Small intestine (tissue), 7 donors: ENCODE results near the gene WT1. TPM values are rescaled to one million over a fixed set of nuclear protein-coding genes. Genes with fewer than 3 reads are reported as not detected.
A peak's percentile ranks its signal among the peaks of the same experiment; 100 is the strongest.

Source experiments
- DNase-seq, 2 donors: peaks; one replicate each; pipeline versions ENCODE4 v3.0.0 to v3.0.0-alpha.2; 2013
- FAIRE-seq: peaks from 2 replicates; lab custom pipeline; 2012; peaks lifted over from hg19 to GRCh38; lab: Jason Lieb, UNC
- H3K27ac ChIP-seq, 3 donors: one replicate each; pipeline ENCODE4 v1.5.1; 2013; ENCODE audit warnings: low read length in 2 of 3, mild to moderate bottlenecking in 2 of 3, control low read depth in 1 of 3, inconsistent platforms in 1 of 3, low read depth in 1 of 3, moderate library complexity in 1 of 3
- H3K27me3 ChIP-seq, 3 donors: one replicate each; pipeline ENCODE4 v1.6.1; 2013; ENCODE audit warnings: low read length in 3 of 3, inconsistent platforms in 1 of 3; ENCODE audit not compliant: control insufficient read depth in 3 of 3, insufficient read depth in 3 of 3
- H3K36me3 ChIP-seq, 3 donors: one replicate each; pipeline ENCODE4 v1.6.1; 2013; ENCODE audit warnings: low read length in 3 of 3, inconsistent platforms in 1 of 3, low read depth in 1 of 3, mild to moderate bottlenecking in 1 of 3, moderate library complexity in 1 of 3; ENCODE audit not compliant: control insufficient read depth in 3 of 3, insufficient read depth in 2 of 3
- H3K4me1 ChIP-seq, 3 donors: one replicate each; pipeline ENCODE4 v1.6.1; 2013; ENCODE audit warnings: low read length in 2 of 3, inconsistent platforms in 1 of 3, low read depth in 1 of 3, mild to moderate bottlenecking in 1 of 3, moderate library complexity in 1 of 3; ENCODE audit not compliant: control insufficient read depth in 3 of 3, insufficient read depth in 2 of 3
- H3K4me3 ChIP-seq, 3 donors: one replicate each; pipeline ENCODE4 v1.5.1; 2013; ENCODE audit warnings: low read length in 3 of 3, control low read depth in 1 of 3, inconsistent platforms in 1 of 3, low read depth in 1 of 3, mild to moderate bottlenecking in 1 of 3, moderate library complexity in 1 of 3
- H3K9me3 ChIP-seq, 2 donors: one replicate each; pipeline ENCODE4 v1.6.1; 2013; ENCODE audit warnings: low read depth in 1 of 2, low read length in 1 of 2; ENCODE audit not compliant: control insufficient read depth in 2 of 2, insufficient read depth in 1 of 2
- WGBS, 3 donors: extraction: QIAGEN DNeasy Blood & Tissue Kit; methylation state at CpG; one replicate each; pipeline ENCODE4 v1.1.7; 2013; 5-methylcytosine and 5-hydroxymethylcytosine counted together
- polyA plus RNA-seq, 4 donors: library from polyadenylated mRNA; stranded (reverse) in 3 of 4; unstranded in 1 of 4; fragments of 200-250 nt in 3 of 4; fragments of 120-200 nt in 1 of 4; gene quantifications; one replicate each; pipeline versions ENCODE4 v1.2.1 to v1.2.3, GENCODE V29; 2013
- donor health status: healthy with polysubstance abuse.
- donor health status: control.
- donor health status: control.
- donor health status: Bipolar disorder and iron deficiency.
- donor health status: healthy.

The WT1 gene
- polyA plus RNA-seq, 4 donors, result 0.03 TPM; not detected in 3

DNA sequence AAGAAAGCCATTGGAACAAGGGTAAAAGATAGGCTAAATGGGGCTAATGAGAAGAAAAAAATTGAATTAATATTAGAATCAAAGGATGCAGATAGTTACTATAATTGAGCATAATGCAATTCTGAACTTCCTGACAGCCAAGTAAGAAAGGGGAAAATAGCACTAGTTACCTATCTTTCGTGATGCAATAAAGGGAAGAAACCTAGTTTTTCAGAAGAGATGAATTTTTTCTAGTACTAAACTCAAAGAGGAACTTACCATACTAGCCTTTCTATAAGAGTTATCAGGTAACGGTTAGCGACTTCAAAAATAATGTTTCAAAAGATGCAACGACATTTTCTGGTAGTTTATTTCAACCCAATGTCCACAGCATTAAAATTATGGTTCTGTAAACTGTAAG, 8.8 kb upstream of the WT1 start:
- no peak for FAIRE-seq
- no peak for DNase-seq
- peaks cover 2 to 39% (median 15%) of the 10 kb centered on the region in 3 donors for H3K27me3 ChIP-seq

DNA sequence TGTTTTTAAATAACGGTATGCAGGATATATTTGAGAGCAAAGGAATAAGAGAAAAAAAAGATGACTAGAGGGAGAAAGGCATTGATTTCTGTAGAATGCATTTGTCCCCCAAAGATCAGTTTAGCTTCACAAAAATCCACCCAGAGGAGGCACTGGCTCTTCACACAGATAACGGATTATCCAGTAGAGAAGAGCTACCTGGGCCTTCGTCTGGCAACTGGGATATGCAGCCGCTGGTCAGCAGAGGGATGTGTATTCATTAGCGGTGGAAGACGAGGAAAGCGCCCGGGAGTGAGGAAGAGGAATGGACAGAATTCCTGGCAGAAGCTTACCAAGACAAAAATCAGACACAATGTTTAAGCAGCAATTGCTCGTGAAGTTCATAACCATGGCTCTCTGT, 5.6 kb upstream of the WT1 start:
- DNase-seq (no peak), FAIRE-seq (no peak)
- Histone ChIP-seq H3K4me3 (no peak overlapping the region), H3K27ac (no peak overlapping the region), H3K27me3 (peaks cover 12 to 72% (median 45%) of the 10 kb centered on the region in 3 donors), H3K4me1 (no peaks in the 10 kb centered on the region), H3K9me3 (peaks cover 0 to 7% of the 10 kb centered on the region in 2 donors), H3K36me3 (no peaks in the 10 kb centered on the region)
- WGBS, 3 donors, result 19 to 21% (median 20%) methylated on average over 9 of the region's 9 CpGs

More for the DNA sequence above, 8.8 kb upstream of the WT1 start:
- H3K4me1 ChIP-seq, result no peaks in the 10 kb centered on the region
- no peak overlapping the region for H3K4me3 ChIP-seq
- 71 to 88% (median 73%) methylated on average over 4 of the region's 4 CpGs for WGBS, 3 donors
- no peaks in the 10 kb centered on the region for H3K36me3 ChIP-seq
- no peaks in the 10 kb centered on the region for H3K9me3 ChIP-seq
- no peak overlapping the region for H3K27ac ChIP-seq

- 21 to 32% (median 32%) methylated on average over 6 of the region's 6 CpGs for WGBS, 3 donors
- Histone ChIP-seq H3K9me3 (peaks cover 0 to 7% of the 10 kb centered on the region in 2 donors), H3K27me3 (peaks cover 16 to 74% (median 45%) of the 10 kb centered on the region in 3 donors), H3K4me1 (no peaks in the 10 kb centered on the region), H3K27ac (no peak overlapping the region), H3K36me3 (no peaks in the 10 kb centered on the region), H3K4me3 (no peak overlapping the region)
- FAIRE-seq (no peak), DNase-seq (no peak)
Observed at GRCh38 chr11:32440312-32440908, 5.1 kb upstream of the WT1 start.

DNA sequence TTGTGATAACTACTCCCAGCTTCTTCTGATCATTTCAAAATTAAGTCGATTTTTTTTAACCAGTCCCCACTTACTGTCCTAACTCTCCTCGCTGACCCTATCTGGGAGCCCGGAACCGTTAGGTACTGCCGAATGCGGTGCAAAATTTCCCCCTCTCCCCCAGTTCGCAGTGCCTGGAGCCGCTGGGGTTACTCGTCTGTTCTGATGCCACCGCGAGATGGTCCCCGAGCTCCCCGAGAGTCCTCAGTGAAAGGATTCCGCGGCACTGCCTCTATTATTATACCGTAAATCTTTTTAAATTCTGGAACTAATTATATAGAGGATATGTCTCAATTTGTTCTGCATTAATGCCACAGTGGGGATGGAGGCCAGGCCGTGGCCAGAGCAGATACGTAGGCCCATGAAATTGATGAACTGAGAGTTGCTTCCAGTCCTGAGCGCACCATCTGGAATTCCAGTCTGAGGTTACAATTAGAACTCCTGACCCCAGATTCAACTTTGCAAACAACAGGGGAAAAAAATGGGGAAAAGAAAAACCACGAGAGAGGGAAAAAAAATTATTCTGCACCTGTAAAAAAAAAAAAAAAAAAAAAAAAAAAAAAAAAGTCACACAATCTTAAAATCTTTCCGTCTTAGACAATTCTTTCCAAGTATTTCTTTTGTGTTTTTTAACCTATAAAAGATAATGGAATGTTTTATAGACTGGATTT, 4.3 kb upstream of the WT1 start:
- no peak for FAIRE-seq
- Histone ChIP-seq H3K36me3 (no peaks in the 10 kb centered on the region), H3K27me3 (peaks cover 20 to 73% (median 42%) of the 10 kb centered on the region in 3 donors), H3K4me3 (no peak overlapping the region), H3K4me1 (no peaks in the 10 kb centered on the region), H3K9me3 (peaks cover 0 to 7% of the 10 kb centered on the region in 2 donors), H3K27ac (no peak overlapping the region)
- peak in 1 of 2 donors; percentile 9 for DNase-seq
- WGBS, 3 donors, result 11 to 15% (median 13%) methylated on average over 21 of the region's 21 CpGs

DNA sequence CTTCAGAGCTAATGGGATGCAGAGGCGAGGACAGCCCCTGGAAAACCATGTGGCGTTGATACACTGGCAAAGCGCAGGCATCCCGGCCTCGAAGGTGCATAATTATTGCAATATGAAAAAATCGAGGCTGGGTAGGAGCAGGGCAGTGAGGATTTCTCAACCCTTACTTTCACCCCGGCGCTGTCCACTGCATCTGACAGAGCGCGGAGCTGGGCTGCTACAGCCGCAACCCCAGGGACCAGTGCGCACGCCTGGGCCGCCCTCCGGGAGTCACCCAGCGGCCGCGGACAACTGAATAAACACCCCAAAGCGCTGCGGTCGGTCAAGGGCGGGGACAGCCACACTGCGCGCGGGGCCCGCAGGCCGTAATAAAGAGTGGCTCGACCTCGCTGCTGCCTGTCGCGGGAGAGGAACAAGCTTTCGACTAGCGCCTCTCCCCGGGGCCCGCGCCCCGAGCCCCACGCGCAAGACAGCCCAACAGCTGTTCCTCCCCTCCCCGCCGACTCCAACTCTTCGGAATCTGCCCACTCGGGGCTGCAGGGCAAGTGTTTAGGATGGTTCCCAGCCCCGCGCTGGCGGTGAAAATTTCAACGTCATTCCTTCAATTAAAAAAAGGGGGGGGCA, 3.6 kb upstream of the WT1 start:
- DNase-seq, result peak in 1 of 2 donors; percentile 15
- no peak overlapping the region for H3K4me3 ChIP-seq
- 5 to 12% (median 5%) methylated on average over 45 to 47 of the region's 47 CpGs for WGBS, 3 donors
- no peak overlapping the region for H3K27ac ChIP-seq
- peaks cover 0 to 7% of the 10 kb centered on the region in 2 donors for H3K9me3 ChIP-seq
- FAIRE-seq, result no peak
- peaks cover 0 to 6% (median 0%) of the 10 kb centered on the region in 3 donors for H3K4me1 ChIP-seq
- H3K36me3 ChIP-seq, result no peaks in the 10 kb centered on the region
- H3K27me3 ChIP-seq, result peaks cover 22 to 79% (median 49%) of the 10 kb centered on the region in 3 donors

GRCh38 chr11:32438346-32438865, 3.1 kb upstream of the WT1 start:
- 7 to 13% (median 12%) methylated on average over 16 of the region's 16 CpGs for WGBS, 3 donors
- Histone ChIP-seq H3K9me3 (peaks cover 0 to 7% of the 10 kb centered on the region in 2 donors), H3K27ac (no peak overlapping the region), H3K27me3 (peaks cover 25 to 84% (median 53%) of the 10 kb centered on the region in 3 donors), H3K4me3 (no peak overlapping the region), H3K36me3 (no peaks in the 10 kb centered on the region), H3K4me1 (peaks cover 0 to 6% (median 0%) of the 10 kb centered on the region in 3 donors)
- FAIRE-seq (no peak), DNase-seq (no peak)

- Histone ChIP-seq H3K4me1 (peaks cover 0 to 6% (median 0%) of the 10 kb centered on the region in 3 donors), H3K27me3 (peaks cover 25 to 91% (median 53%) of the 10 kb centered on the region in 3 donors), H3K27ac (no peak overlapping the region), H3K36me3 (no peaks in the 10 kb centered on the region), H3K9me3 (peaks cover 0 to 7% of the 10 kb centered on the region in 2 donors), H3K4me3 (peak overlapping the region in 1 of 3 donors; percentile 12)
- DNase-seq (peak in 1 of 2 donors; percentile 25), FAIRE-seq (no peak)
- 5 to 14% (median 12%) methylated on average over 42 of the region's 42 CpGs for WGBS, 3 donors
Observed at GRCh38 chr11:32437495-32438345, 2.4 kb upstream of the WT1 start.
